ENCODE measurements around the gene CLECL1. TPM values are rescaled to one million over a fixed set of nuclear protein-coding genes. Genes with fewer than 3 reads are reported as not detected.

The CLECL1 gene
- total RNA-seq, 1 donor from 2014 or later, result not detected

DNA sequence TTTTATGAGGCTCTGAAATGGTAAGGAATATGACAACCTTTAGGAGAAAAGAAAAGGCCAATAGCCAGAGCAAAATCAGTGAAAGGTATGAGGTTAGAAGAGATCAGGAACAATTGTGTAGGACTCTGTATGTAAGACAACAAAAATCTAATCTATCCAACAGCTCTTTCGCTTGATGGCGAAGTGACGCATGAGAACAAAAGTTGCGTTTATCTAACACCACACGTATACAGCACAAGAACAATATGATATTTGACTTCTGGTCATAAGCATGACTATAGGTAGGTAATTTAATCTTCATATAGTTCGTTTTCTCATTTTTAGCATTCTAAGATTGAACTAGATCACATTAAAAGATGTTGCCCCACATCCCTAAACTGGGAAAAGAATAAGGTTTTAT lies 1.5 kb downstream of the CLECL1 start:
- H3K4me3 ChIP-seq (ENCODE audit: low read depth, low read length), result no peak overlapping the region
- no peaks in the 10 kb centered on the region for H3K36me3 ChIP-seq (ENCODE audit: control insufficient read depth, insufficient read depth, low read length)
- DNase-seq (ENCODE audit: low read depth) (no peak), FAIRE-seq (no peak)
- TF ChIP-seq, protein P1, sequence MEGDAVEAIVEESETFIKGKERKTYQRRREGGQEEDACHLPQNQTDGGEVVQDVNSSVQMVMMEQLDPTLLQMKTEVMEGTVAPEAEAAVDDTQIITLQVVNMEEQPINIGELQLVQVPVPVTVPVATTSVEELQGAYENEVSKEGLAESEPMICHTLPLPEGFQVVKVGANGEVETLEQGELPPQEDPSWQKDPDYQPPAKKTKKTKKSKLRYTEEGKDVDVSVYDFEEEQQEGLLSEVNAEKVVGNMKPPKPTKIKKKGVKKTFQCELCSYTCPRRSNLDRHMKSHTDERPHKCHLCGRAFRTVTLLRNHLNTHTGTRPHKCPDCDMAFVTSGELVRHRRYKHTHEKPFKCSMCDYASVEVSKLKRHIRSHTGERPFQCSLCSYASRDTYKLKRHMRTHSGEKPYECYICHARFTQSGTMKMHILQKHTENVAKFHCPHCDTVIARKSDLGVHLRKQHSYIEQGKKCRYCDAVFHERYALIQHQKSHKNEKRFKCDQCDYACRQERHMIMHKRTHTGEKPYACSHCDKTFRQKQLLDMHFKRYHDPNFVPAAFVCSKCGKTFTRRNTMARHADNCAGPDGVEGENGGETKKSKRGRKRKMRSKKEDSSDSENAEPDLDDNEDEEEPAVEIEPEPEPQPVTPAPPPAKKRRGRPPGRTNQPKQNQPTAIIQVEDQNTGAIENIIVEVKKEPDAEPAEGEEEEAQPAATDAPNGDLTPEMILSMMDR (IDR thresholded peaks at IDR 0.05; ENCODE audit: insufficient read depth, low read length, severe bottlenecking), result no peak
- H3K27me3 ChIP-seq (ENCODE audit: control insufficient read depth, insufficient read depth, low read length), result no peaks in the 10 kb centered on the region

DNA sequence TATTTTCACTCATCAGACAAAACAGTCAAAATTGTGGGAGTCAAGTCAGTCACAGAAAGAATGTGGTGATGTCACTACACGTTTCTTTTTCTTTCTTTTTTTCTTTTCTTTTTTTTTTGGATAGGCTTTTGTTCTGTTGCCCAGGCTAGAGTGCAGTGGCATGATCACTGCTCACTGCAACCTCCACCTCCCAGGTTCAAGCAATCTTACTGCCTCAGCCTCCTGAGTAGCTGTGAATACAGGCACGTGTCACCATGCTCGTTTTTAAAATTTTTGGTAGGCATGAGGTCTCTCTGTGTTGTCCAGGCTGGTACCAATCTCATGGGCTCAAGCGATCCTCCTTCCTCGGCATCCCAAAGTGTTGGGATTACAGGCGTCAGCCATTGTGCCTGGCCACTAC lies 2.3 kb downstream of the CLECL1 start:
- TF ChIP-seq, protein P1 (IDR thresholded peaks at IDR 0.05; ENCODE audit: insufficient read depth, low read length, severe bottlenecking), result no peak
- DNase-seq (ENCODE audit: low read depth) (no peak), FAIRE-seq (no peak)
- no peak overlapping the region for H3K4me3 ChIP-seq (ENCODE audit: low read depth, low read length)
- H3K36me3 ChIP-seq (ENCODE audit: control insufficient read depth, insufficient read depth, low read length), result no peaks in the 10 kb centered on the region
- H3K27me3 ChIP-seq (ENCODE audit: control insufficient read depth, insufficient read depth, low read length), result no peaks in the 10 kb centered on the region

DNA sequence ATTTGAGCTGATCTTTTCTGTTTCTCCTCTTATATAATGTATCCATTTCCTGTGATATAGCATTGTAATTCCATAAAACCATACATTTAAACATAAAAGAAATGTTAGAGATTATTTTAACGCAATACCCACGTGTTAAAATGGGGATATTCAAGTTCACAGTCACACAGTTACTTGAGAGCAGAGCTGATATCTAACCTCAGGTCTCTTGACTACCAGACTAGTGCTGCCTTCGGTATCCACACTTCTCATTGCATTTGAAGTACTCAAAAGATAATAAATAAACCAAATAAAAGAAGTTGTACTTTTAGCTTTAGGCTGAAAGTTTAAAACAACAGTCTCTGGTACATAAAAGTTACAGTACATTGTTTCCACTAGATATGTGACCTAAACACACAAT lies 2.9 kb downstream of the CLECL1 start:
- DNase-seq (ENCODE audit: low read depth) (no peak), FAIRE-seq (no peak)
- Histone ChIP-seq H3K4me3 (ENCODE audit: low read depth, low read length) (no peak overlapping the region), H3K27me3 (ENCODE audit: control insufficient read depth, insufficient read depth, low read length) (no peaks in the 10 kb centered on the region), H3K36me3 (ENCODE audit: control insufficient read depth, insufficient read depth, low read length) (no peaks in the 10 kb centered on the region)
- TF ChIP-seq, protein P1 (IDR thresholded peaks at IDR 0.05; ENCODE audit: insufficient read depth, low read length, severe bottlenecking), result no peak

DNA sequence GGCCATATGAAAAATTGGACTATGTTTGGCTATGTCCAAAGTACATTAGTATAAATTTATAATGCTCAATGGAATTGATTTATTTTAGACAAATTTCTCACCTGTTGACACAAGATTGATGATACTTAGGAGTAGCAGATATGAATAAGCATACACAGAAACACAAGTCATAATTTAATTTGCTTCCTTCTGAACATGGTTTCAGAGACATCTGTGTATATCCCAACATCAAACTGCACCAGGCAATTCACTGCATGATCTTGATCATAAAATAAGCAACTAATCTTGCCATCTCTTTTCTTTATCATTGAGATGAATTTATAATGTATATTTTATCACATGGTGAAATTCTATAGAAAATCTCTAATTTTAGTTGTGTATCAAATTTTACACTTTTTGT lies 3.8 kb downstream of the CLECL1 start:
- H3K4me3 ChIP-seq (ENCODE audit: low read depth, low read length), result no peak overlapping the region
- no peaks in the 10 kb centered on the region for H3K27me3 ChIP-seq (ENCODE audit: control insufficient read depth, insufficient read depth, low read length)
- DNase-seq (ENCODE audit: low read depth), result no peak
- no peaks in the 10 kb centered on the region for H3K36me3 ChIP-seq (ENCODE audit: control insufficient read depth, insufficient read depth, low read length)
- no peak for FAIRE-seq
- TF ChIP-seq, protein P1 (IDR thresholded peaks at IDR 0.05; ENCODE audit: insufficient read depth, low read length, severe bottlenecking), result no peak

DNA sequence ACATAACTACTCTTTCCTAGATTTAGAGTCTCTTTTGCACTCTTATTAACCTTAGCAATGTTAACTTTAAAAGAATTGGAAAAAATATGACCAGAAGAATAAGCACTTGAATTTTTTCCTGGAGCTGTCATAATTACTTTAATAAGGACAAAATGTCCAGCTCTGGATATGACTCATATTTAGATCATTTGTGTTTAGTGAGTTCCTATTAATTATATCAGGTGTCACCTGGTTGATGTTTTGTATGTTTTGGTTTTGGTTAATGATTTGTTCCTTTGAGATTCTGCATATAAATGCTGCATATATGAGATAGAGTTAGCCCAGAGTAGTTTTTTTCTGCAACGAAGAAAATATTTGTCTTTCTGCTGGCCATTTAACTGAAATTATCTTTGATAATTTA lies 5.1 kb downstream of the CLECL1 start:
- TF ChIP-seq, protein P1 (IDR thresholded peaks at IDR 0.05; ENCODE audit: insufficient read depth, low read length, severe bottlenecking), result no peak
- no peak for FAIRE-seq

DNA sequence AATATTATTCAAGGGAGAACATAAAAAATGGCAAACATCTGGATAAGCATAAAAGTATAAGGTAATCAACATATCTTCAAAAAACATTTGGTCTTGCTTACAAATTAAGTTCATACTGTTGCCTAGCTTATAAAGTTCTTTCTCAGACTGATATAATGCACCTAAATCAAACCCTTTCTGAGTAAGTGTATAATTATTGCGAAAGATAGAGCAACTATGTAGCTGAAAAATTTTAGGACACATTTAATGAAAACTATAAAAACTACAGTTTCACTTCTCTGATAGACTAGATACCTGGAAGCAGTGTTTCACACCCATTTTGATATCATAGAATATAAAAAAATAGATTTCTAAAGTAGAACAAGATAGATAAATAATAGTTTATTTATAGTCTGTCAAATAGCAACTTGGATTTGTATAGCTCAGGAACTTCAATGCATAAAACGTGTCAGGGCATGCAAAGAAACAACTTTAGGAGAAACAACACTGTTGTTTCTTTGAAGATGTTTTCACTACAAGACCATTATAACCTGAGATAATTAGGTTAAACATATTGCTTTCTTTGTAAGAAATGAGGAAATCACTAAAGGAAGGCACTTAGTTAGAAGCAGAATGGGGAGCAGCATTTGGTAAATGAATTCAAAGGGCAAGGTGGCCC lies 7.6 kb downstream of the CLECL1 start:
- TF ChIP-seq, protein P1 (IDR thresholded peaks at IDR 0.05; ENCODE audit: insufficient read depth, low read length, severe bottlenecking), result no peak
- peak; percentile 67 for DNase-seq (ENCODE audit: low read depth)
- Histone ChIP-seq H3K36me3 (ENCODE audit: control insufficient read depth, insufficient read depth, low read length) (no peaks in the 10 kb centered on the region), H3K4me3 (ENCODE audit: low read depth, low read length) (no peak overlapping the region), H3K27me3 (ENCODE audit: control insufficient read depth, insufficient read depth, low read length) (no peaks in the 10 kb centered on the region)
- no peak for FAIRE-seq

More for the DNA sequence above, 5.1 kb downstream of the CLECL1 start:
- H3K4me3 ChIP-seq (ENCODE audit: low read depth, low read length), result no peak overlapping the region
- H3K36me3 ChIP-seq (ENCODE audit: control insufficient read depth, insufficient read depth, low read length), result no peaks in the 10 kb centered on the region
- peak; percentile 68 for DNase-seq (ENCODE audit: low read depth)
- no peaks in the 10 kb centered on the region for H3K27me3 ChIP-seq (ENCODE audit: control insufficient read depth, insufficient read depth, low read length)
